Lower leg skin (tissue), 4 donors: ENCODE data around the gene SLC6A12. TPM values are rescaled to one million over a fixed set of nuclear protein-coding genes. Genes with fewer than 3 reads are reported as not detected.
A peak's percentile ranks its signal among the peaks of the same experiment; 100 is the strongest.

Experiments used
- DNase-seq, 2 donors: peaks; one replicate each; pipeline ENCODE4 v3.0.0-alpha.2; 2019; ENCODE audit warnings: low spot score in 2 of 2
- H3K4me3 ChIP-seq: fragments of 200-600 bp; sonication (generic); 2 replicates; pipeline ENCODE4 v1.5.1; 2017; ENCODE audit warnings: mild to moderate bottlenecking, low read depth; ENCODE audit not compliant: poor library complexity, severe bottlenecking
- POLR2A ChIP-seq, 2 donors: fragments of 450-650 bp; IDR thresholded peaks; one replicate each; pipeline ENCODE4 v1.6.1; 2016 to 2017; ENCODE audit warnings: antibody characterized with exemption in 2 of 2, mild to moderate bottlenecking in 1 of 2, moderate library complexity in 1 of 2
- WGBS, 2 donors: methylation state at CpG; one replicate each; pipeline ENCODE4 v1.1.5; 2018; 5-methylcytosine and 5-hydroxymethylcytosine counted together
- intact Hi-C: fragments of 100-400 bp; cut with DNase I; formaldehyde crosslinking; loops from one replicate; pipeline ENCODE4 v1.15.0; 2023; ENCODE audit warnings: low total_unique reads
- total RNA-seq, 4 donors: library from RNA; depleted of rRNA; stranded (reverse); fragments of >200 nt; gene quantifications; one replicate each; pipeline ENCODE4 v1.1.0, GENCODE V29; 2016
- TF ChIP-seq, protein P1 (sequence below), 3 donors: fragments of 450-650 bp; IDR thresholded peaks; one replicate each; pipeline ENCODE4 v1.5.1; 2016; ENCODE audit warnings: antibody characterized with exemption in 3 of 3, mild to moderate bottlenecking in 3 of 3, moderate library complexity in 2 of 3

Gene SLC6A12
- total RNA-seq, 4 donors from 2014 or later = 0.30 to 0.74 (median 0.71) TPM; not detected in 1

GRCh38 chr12:224330-224729, 10.4 kb upstream of the SLC6A12 start:
- TF ChIP-seq, protein P1, sequence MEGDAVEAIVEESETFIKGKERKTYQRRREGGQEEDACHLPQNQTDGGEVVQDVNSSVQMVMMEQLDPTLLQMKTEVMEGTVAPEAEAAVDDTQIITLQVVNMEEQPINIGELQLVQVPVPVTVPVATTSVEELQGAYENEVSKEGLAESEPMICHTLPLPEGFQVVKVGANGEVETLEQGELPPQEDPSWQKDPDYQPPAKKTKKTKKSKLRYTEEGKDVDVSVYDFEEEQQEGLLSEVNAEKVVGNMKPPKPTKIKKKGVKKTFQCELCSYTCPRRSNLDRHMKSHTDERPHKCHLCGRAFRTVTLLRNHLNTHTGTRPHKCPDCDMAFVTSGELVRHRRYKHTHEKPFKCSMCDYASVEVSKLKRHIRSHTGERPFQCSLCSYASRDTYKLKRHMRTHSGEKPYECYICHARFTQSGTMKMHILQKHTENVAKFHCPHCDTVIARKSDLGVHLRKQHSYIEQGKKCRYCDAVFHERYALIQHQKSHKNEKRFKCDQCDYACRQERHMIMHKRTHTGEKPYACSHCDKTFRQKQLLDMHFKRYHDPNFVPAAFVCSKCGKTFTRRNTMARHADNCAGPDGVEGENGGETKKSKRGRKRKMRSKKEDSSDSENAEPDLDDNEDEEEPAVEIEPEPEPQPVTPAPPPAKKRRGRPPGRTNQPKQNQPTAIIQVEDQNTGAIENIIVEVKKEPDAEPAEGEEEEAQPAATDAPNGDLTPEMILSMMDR (IDR thresholded peaks at IDR 0.05) = no peak
- no peak for TF ChIP-seq POLR2A (IDR thresholded peaks at IDR 0.05)
- no peak overlapping the region for H3K4me3 ChIP-seq
- intact Hi-C loops = no loop called here
- DNase-seq = peak in 1 of 2 donors; percentile 81
- 94 to 97% methylated on average over 9 of the region's 9 CpGs for WGBS, 2 donors

- no peak overlapping the region for H3K4me3 ChIP-seq
- TF ChIP-seq, protein P1 (IDR thresholded peaks at IDR 0.05) = no peak
- no peak for TF ChIP-seq POLR2A (IDR thresholded peaks at IDR 0.05)
- 84 to 89% methylated on average over 11 of the region's 11 CpGs for WGBS, 2 donors
- intact Hi-C loops = no loop called here
- no peak for DNase-seq
These were observed 9.9 kb upstream of the SLC6A12 start for GRCh38 chr12:223841-224240.

GRCh38 chr12:221736-222135, 7.8 kb upstream of the SLC6A12 start:
- intact Hi-C loops = no loop called here
- no peak for TF ChIP-seq POLR2A (IDR thresholded peaks at IDR 0.05)
- TF ChIP-seq, protein P1 (IDR thresholded peaks at IDR 0.05) = no peak
- H3K4me3 ChIP-seq = no peak overlapping the region
- DNase-seq = no peak
- 73 to 78% methylated on average over 6 of the region's 6 CpGs for WGBS, 2 donors

DNA sequence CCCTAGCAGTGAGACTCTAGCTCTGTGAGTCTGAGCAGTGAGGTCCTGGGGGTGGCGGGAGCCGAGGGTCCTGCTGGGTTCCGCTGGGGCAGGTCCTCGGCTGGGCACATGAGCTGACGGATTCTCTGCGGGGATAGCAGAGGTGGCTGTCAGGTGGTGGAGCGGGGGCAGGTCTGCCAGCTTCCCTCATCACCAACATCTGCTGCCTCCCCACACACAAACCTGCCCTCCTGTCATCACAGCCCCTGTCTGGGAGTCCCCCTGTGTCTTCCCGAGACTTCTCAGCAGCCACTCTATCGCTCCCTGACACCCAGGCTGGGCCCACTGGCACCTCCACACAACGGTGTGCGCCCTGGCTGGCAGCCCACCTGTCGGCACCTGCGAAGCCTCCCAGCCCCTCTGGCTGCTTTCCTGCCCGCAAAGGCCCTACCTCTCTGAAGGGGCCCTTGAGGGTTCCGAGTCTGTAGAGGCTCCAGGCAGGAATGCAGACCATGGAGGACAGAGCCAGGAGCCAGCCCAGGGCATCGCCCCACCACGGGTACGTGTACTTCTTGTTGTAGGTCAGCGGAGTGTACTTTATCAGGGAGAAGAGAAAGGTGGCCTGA, 7.1 kb upstream of the SLC6A12 start:
- intact Hi-C loops = no loop called here
- TF ChIP-seq, protein P1 (IDR thresholded peaks at IDR 0.05) = no peak
- TF ChIP-seq POLR2A (IDR thresholded peaks at IDR 0.05) = no peak
- H3K4me3 ChIP-seq = no peak overlapping the region
- no peak for DNase-seq
- 72 to 75% methylated on average over 17 to 19 of the region's 19 CpGs for WGBS, 2 donors

GRCh38 chr12:220491-220890, 6.5 kb upstream of the SLC6A12 start:
- no peak for TF ChIP-seq POLR2A (IDR thresholded peaks at IDR 0.05)
- TF ChIP-seq, protein P1 (IDR thresholded peaks at IDR 0.05) = no peak
- WGBS, 2 donors = 50 to 73% methylated on average over 6 of the region's 6 CpGs
- no peak for DNase-seq
- intact Hi-C loops = no loop called here
- no peak overlapping the region for H3K4me3 ChIP-seq

- intact Hi-C loops = no loop called here
- peak; percentile 46 to 92 for DNase-seq
- WGBS, 2 donors = 30 to 36% methylated on average over 14 to 16 of the region's 17 CpGs
- TF ChIP-seq POLR2A (IDR thresholded peaks at IDR 0.05) = no peak
- TF ChIP-seq, protein P1 (IDR thresholded peaks at IDR 0.05) = no peak
- H3K4me3 ChIP-seq = no peak overlapping the region
These were observed 6.0 kb upstream of the SLC6A12 start for GRCh38 chr12:219891-220352.
